GM12878 (cell line): Measurements from ENCODE around the gene ACAP1.
"Not testable (repeated sequence)": the region's sequence is repeated elsewhere in the genome, so short reads cannot be mapped to it uniquely, and the experiment has no call there.

Experiments
- EP300 ChIP-seq, 2 experiments: fragments of 150-350 bp in 1 of 2; IDR thresholded peaks; 2 replicates each; pipeline ENCODE4 v1.6.1; 2011 to 2012; ENCODE audit warnings: low read depth in 2 of 2, low read length in 2 of 2, borderline replicate concordance in 1 of 2, improper control_type of control experiment in 1 of 2, inconsistent platforms in 1 of 2; ENCODE audit not compliant: control insufficient read depth in 1 of 2
- FOS ChIP-seq: IDR thresholded peaks from 3 replicates; pipeline ENCODE4 v1.6.1; 2011; ENCODE audit warnings: borderline replicate concordance; ENCODE audit not compliant: insufficient read length; ENCODE audit errors: extremely low read depth
- HDAC6 ChIP-seq: fragments of 200-600 bp; sonication (generic); IDR thresholded peaks from one replicate; pipeline ENCODE4 v1.8.0; 2017; ENCODE audit warnings: antibody characterized with exemption; ENCODE audit not compliant: unreplicated experiment
- KDM1A ChIP-seq: fragments of 200-600 bp; sonication (generic); IDR thresholded peaks from 2 replicates; pipeline ENCODE4 v1.6.1; 2016; ENCODE audit warnings: borderline replicate concordance
- POLR2AphosphoS5 ChIP-seq: IDR thresholded peaks from 2 replicates; pipeline ENCODE4 v1.6.1; 2011; ENCODE audit warnings: mild to moderate bottlenecking, low read length, inconsistent platforms
- RELA ChIP-seq: fragments of 450-650 bp; IDR thresholded peaks from 2 replicates; pipeline ENCODE4 v1.8.0; 2014; ENCODE audit warnings: borderline replicate concordance; ENCODE audit not compliant: partially characterized antibody
- SREBF2 ChIP-seq: IDR thresholded peaks from 2 replicates; pipeline ENCODE4 v1.6.1; 2012; ENCODE audit warnings: mild to moderate bottlenecking, low read length
- TBL1XR1 ChIP-seq: IDR thresholded peaks from 2 replicates; pipeline ENCODE4 v1.6.1; 2012; ENCODE audit warnings: low read depth, low read length, improper control_type of control experiment
- YBX1 ChIP-seq: fragments of 450-650 bp; IDR thresholded peaks from 2 replicates; pipeline ENCODE4 v1.6.1; 2016; ENCODE audit warnings: antibody characterized with exemption
- ZNF217 ChIP-seq: fragments of 450-650 bp; IDR thresholded peaks from 2 replicates; pipeline ENCODE4 v1.6.1; 2017; ENCODE audit warnings: antibody characterized with exemption, mild to moderate bottlenecking
- TF ChIP-seq, protein P1 (sequence below): IDR thresholded peaks from 2 replicates; pipeline ENCODE4 v1.6.1; 2011; ENCODE audit warnings: low read depth, low read length, improper control_type of control experiment, borderline replicate concordance
- TF ChIP-seq, protein P2 (sequence below), 3 experiments: IDR thresholded peaks in 2 of 3; conservative IDR thresholded peaks in 1 of 3; 2 replicates each; pipeline ENCODE4 v1.5.1; 2011; ENCODE audit warnings: low read depth in 3 of 3, low read length in 3 of 3, mild to moderate bottlenecking in 3 of 3, control low read depth in 2 of 3, moderate library complexity in 2 of 3, inconsistent platforms in 1 of 3, mixed read lengths in 1 of 3; ENCODE audit not compliant: control insufficient read depth in 2 of 3, insufficient read depth in 1 of 3; ENCODE audit errors: extremely low read depth in 1 of 3
- TF ChIP-seq, protein P3 (sequence below): fragments of 450-650 bp; IDR thresholded peaks from 2 replicates; pipeline ENCODE4 v1.6.1; 2017; ENCODE audit warnings: antibody characterized with exemption, mild to moderate bottlenecking, moderate library complexity

DNA sequence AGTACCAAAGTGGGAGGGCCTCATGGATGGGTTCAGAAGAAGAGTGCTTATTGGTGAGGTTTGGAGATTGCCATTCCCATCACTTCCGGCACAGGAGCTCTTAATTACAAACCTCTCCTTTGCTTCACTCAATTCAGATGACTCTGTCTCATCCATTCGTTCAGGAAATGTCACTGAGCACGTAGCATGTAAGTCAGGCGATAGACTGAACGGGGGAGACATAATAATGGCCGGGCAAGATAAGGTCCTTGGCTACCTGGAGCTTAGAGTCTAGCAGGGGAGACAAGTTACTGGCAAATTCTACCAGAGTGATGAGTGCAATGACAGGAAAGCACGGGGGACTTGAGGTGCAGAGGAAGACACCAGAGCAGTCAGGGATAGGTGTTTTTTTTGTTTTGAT is 29.6 kb downstream of the ACAP1 start:
- TF ChIP-seq, protein P1, sequence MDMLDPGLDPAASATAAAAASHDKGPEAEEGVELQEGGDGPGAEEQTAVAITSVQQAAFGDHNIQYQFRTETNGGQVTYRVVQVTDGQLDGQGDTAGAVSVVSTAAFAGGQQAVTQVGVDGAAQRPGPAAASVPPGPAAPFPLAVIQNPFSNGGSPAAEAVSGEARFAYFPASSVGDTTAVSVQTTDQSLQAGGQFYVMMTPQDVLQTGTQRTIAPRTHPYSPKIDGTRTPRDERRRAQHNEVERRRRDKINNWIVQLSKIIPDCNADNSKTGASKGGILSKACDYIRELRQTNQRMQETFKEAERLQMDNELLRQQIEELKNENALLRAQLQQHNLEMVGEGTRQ: not testable (repeated sequence)
- not testable (repeated sequence) for TF ChIP-seq FOS; RELA; EP300 (IDR thresholded peaks at IDR 0.05; ENCODE audit: borderline replicate concordance in 1 of 2, control insufficient read depth in 1 of 2, low read depth in 2 of 2, low read length in 2 of 2); KDM1A; TBL1XR1; ZNF217; POLR2AphosphoS5; HDAC6; YBX1; SREBF2
- TF ChIP-seq, protein P2, sequence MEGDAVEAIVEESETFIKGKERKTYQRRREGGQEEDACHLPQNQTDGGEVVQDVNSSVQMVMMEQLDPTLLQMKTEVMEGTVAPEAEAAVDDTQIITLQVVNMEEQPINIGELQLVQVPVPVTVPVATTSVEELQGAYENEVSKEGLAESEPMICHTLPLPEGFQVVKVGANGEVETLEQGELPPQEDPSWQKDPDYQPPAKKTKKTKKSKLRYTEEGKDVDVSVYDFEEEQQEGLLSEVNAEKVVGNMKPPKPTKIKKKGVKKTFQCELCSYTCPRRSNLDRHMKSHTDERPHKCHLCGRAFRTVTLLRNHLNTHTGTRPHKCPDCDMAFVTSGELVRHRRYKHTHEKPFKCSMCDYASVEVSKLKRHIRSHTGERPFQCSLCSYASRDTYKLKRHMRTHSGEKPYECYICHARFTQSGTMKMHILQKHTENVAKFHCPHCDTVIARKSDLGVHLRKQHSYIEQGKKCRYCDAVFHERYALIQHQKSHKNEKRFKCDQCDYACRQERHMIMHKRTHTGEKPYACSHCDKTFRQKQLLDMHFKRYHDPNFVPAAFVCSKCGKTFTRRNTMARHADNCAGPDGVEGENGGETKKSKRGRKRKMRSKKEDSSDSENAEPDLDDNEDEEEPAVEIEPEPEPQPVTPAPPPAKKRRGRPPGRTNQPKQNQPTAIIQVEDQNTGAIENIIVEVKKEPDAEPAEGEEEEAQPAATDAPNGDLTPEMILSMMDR (IDR thresholded peaks at IDR 0.05 in 2 of 3, conservative IDR thresholded peaks at IDR 0.05 in 1 of 3; ENCODE audit: control insufficient read depth in 2 of 3, extremely low read depth in 1 of 3, insufficient read depth in 1 of 3, low read depth in 3 of 3, low read length in 3 of 3): not testable (repeated sequence)
- TF ChIP-seq, protein P3, sequence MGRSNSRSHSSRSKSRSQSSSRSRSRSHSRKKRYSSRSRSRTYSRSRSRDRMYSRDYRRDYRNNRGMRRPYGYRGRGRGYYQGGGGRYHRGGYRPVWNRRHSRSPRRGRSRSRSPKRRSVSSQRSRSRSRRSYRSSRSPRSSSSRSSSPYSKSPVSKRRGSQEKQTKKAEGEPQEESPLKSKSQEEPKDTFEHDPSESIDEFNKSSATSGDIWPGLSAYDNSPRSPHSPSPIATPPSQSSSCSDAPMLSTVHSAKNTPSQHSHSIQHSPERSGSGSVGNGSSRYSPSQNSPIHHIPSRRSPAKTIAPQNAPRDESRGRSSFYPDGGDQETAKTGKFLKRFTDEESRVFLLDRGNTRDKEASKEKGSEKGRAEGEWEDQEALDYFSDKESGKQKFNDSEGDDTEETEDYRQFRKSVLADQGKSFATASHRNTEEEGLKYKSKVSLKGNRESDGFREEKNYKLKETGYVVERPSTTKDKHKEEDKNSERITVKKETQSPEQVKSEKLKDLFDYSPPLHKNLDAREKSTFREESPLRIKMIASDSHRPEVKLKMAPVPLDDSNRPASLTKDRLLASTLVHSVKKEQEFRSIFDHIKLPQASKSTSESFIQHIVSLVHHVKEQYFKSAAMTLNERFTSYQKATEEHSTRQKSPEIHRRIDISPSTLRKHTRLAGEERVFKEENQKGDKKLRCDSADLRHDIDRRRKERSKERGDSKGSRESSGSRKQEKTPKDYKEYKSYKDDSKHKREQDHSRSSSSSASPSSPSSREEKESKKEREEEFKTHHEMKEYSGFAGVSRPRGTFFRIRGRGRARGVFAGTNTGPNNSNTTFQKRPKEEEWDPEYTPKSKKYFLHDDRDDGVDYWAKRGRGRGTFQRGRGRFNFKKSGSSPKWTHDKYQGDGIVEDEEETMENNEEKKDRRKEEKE: not testable (repeated sequence)
